ENCODE data around the gene ICAM1. TPM values are rescaled to one million over a fixed set of nuclear protein-coding genes. Genes with fewer than 3 reads are reported as not detected.

ICAM1 gene
- total and polyA plus RNA-seq, 11 donors = 6.0 to 87.6 (median 9.7) TPM

DNA sequence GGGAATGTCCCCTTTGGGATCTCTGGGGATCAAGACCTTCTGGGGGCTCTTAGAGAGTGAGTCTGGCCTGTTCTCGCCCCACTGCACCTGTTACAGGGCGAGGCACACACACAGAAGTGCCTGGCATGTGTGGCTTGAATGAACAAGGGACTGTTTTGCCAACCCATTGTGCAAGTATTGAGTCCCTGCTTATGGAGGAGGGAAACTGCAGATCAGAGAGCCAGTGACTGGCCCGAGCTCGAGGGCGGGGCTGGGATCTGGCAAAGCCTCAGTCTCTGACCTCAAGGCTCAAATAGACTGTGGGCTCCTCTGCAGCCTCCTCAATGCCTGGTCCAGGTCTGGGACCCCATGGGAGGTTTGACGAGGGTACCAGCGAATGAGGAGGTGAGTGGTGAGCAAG is 56.9 kb downstream of the ICAM1 start:
- intact Hi-C loops (cut with DNase I) = no loop called here
- DNase-seq = no peak
- H3K27ac ChIP-seq = no peak overlapping the region
- no peaks in the 10 kb centered on the region for H3K27me3 ChIP-seq
- H3K36me3 ChIP-seq = peaks cover 2 to 83% (median 77%) of the 10 kb centered on the region in 9 donors
- H3K9me3 ChIP-seq = no peaks in the 10 kb centered on the region
- H3K4me1 ChIP-seq = peaks cover 0 to 15% (median 10%) of the 10 kb centered on the region in 12 donors
- H3K4me3 ChIP-seq = no peak overlapping the region
- no peak for TF ChIP-seq POLR2A (IDR thresholded peaks at IDR 0.05)
- TF ChIP-seq, protein P1, sequence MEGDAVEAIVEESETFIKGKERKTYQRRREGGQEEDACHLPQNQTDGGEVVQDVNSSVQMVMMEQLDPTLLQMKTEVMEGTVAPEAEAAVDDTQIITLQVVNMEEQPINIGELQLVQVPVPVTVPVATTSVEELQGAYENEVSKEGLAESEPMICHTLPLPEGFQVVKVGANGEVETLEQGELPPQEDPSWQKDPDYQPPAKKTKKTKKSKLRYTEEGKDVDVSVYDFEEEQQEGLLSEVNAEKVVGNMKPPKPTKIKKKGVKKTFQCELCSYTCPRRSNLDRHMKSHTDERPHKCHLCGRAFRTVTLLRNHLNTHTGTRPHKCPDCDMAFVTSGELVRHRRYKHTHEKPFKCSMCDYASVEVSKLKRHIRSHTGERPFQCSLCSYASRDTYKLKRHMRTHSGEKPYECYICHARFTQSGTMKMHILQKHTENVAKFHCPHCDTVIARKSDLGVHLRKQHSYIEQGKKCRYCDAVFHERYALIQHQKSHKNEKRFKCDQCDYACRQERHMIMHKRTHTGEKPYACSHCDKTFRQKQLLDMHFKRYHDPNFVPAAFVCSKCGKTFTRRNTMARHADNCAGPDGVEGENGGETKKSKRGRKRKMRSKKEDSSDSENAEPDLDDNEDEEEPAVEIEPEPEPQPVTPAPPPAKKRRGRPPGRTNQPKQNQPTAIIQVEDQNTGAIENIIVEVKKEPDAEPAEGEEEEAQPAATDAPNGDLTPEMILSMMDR (IDR thresholded peaks at IDR 0.05) = no peak
- ATAC-seq = no peak
- 73 to 91% (median 90%) methylated on average over 4 to 7 of the region's 7 CpGs for WGBS, 4 donors

DNA sequence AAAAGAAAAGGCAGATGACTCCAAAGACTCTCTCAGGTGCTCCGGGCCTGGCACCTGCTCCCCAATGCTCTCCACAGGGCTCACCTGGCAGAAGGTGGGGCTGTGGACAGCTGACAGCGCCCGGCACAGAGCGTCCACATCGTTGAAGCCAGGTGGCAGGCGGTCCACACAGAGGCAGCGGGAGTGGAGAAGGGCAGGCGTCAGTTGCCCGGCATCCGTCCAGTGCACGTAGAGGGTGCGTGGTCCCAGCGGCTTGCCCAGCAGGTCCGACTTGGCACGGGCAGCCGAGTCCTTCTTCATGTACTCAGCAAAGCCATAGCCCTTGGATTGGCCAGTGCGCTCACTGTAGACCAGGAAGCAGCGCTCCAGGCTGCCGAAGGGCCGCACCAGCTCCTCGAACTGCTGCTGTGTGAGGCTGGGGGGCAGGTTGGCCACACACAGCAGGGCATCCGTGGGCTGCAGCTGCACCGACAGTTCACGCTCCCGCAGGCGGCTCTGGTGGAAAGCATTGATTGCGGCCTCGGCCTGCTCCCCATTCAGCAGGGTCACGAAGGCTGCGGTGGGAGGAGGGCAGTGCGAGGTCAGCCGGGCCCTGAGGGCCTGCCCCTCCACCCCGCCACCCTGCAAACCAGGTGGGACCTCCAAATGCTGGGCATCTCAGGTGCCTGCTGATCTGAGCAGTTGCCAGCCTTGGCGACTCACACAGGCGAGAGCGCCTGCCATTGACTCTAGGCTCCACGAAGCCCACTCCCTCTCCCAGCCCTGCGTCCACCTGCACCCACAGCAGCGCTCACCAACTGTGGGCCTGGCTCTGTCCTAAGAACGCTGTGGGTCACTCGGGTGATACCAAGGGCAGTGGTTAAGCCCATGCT is 57.9 kb downstream of the ICAM1 start:
- WGBS, 4 donors = 93 to 96% (median 95%) methylated on average over 7 to 41 of the region's 41 CpGs
- no peak overlapping the region for H3K27ac ChIP-seq
- DNase-seq = no peak
- H3K4me3 ChIP-seq = no peak overlapping the region
- H3K36me3 ChIP-seq = peaks cover 2 to 73% (median 68%) of the 10 kb centered on the region in 9 donors
- no peaks in the 10 kb centered on the region for H3K9me3 ChIP-seq
- intact Hi-C loops (cut with DNase I) = no loop called here
- no peaks in the 10 kb centered on the region for H3K27me3 ChIP-seq
- ATAC-seq = no peak
- H3K4me1 ChIP-seq = peaks cover 0 to 18% (median 11%) of the 10 kb centered on the region in 12 donors
- no peak for TF ChIP-seq POLR2A (IDR thresholded peaks at IDR 0.05)
- TF ChIP-seq, protein P1 (IDR thresholded peaks at IDR 0.05) = no peak

DNA sequence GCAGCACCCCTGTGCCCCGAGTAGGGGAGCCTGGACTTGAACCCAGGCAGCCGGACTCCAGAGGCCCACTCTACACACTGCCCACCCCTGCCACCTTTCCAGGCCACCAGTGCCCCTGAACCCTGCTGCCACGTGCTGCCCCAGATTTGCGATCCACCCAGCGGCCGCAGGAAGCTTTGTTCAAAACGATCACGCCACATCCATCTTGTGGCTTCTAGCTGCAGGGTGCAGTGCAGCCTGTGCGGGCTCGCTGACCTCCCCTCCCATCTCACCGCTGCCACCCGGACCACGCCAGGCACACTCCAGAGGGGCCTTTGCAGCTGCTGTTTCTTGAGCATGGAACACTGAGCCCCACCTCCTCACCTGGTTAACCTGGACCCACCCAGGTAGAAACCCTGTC is 58.6 kb downstream of the ICAM1 start:
- H3K27ac ChIP-seq = no peak overlapping the region
- H3K36me3 ChIP-seq = peaks cover 0 to 66% (median 60%) of the 10 kb centered on the region in 9 donors
- ATAC-seq = no peak
- WGBS, 4 donors = 90 to 96% (median 95%) methylated on average over 13 of the region's 13 CpGs
- TF ChIP-seq, protein P1 (IDR thresholded peaks at IDR 0.05) = no peak
- TF ChIP-seq POLR2A (IDR thresholded peaks at IDR 0.05) = no peak
- intact Hi-C loops (cut with DNase I) = no loop called here
- no peaks in the 10 kb centered on the region for H3K27me3 ChIP-seq
- H3K4me3 ChIP-seq = no peak overlapping the region
- peaks cover 0 to 25% (median 16%) of the 10 kb centered on the region in 12 donors for H3K4me1 ChIP-seq
- H3K9me3 ChIP-seq = no peaks in the 10 kb centered on the region
- no peak for DNase-seq

Data from heart left ventricle (tissue), 16 donors.